Endothelial cell of umbilical vein (primary cell): ENCODE results near the gene PTGDR2. TPM values are rescaled to one million over a fixed set of nuclear protein-coding genes. Genes with fewer than 3 reads are reported as not detected.
A peak's percentile ranks its signal among the peaks of the same experiment; 100 is the strongest.

ENCODE experiments used
- BruUV-seq: library from RNA; stranded (reverse); fragments of 400-500 nt; replicated peaks from 2 replicates; lab custom pipeline; 2021; lab: Mats Ljungman, UMichigan
- CTCF ChIA-PET: fragments of 300-600, 350-600 bp; sonication (Branson Sonifier 250); formaldehyde crosslinking; loops from one replicate; lab custom pipeline; 2021; ENCODE audit warnings: antibody characterized with exemption, inconsistent platforms; lab: Charles Lee
- POLR2A ChIA-PET: fragments of 300-600, 350-600 bp; sonication (Branson Sonifier 250); formaldehyde crosslinking; loops from one replicate; lab custom pipeline; 2021; ENCODE audit warnings: antibody characterized with exemption, inconsistent platforms; lab: Charles Lee
- DNase-seq: peaks from one replicate; pipeline ENCODE4 v3.0.0-alpha.2; 2011; ENCODE audit warnings: low read depth, low spot score
- FAIRE-seq: peaks from 2 replicates; lab custom pipeline; 2011; peaks lifted over from hg19 to GRCh38; lab: Jason Lieb, UNC
- H2AFZ ChIP-seq: 2 replicates; pipeline ENCODE4 v1.6.0; 2012; ENCODE audit warnings: low read depth, low read length, control low read depth, inconsistent platforms
- H3K27ac ChIP-seq: 2 replicates; pipeline ENCODE4 v1.5.1; 2011; ENCODE audit warnings: low read depth, mild to moderate bottlenecking, control low read depth, low read length, moderate library complexity; ENCODE audit not compliant: insufficient read depth
- H3K27me3 ChIP-seq, 2 experiments: 2 replicates each; pipeline versions ENCODE4 v1.6.0 to v1.6.1; 2011; ENCODE audit warnings: low read length in 2 of 2, mixed read lengths in 1 of 2; ENCODE audit not compliant: control insufficient read depth in 2 of 2, insufficient read depth in 2 of 2
- H3K36me3 ChIP-seq, 2 experiments: 2 replicates in 1 of 2; 3 replicates in 1 of 2; pipeline ENCODE4 v1.5.1; 2011; ENCODE audit warnings: low read length in 2 of 2, mild to moderate bottlenecking in 1 of 2, moderate library complexity in 1 of 2; ENCODE audit not compliant: control insufficient read depth in 2 of 2, insufficient read depth in 2 of 2; ENCODE audit errors: extremely low read depth in 1 of 2
- H3K4me1 ChIP-seq: 3 replicates; pipeline ENCODE4 v1.5.1; 2011; ENCODE audit warnings: mild to moderate bottlenecking, low read length; ENCODE audit not compliant: control insufficient read depth, insufficient read depth; ENCODE audit errors: extremely low read depth
- H3K4me2 ChIP-seq: 2 replicates; pipeline ENCODE4 v1.6.1; 2011; ENCODE audit warnings: low read length, control low read depth, mixed read lengths; ENCODE audit not compliant: insufficient read depth
- H3K4me3 ChIP-seq, 3 experiments: fragments of 200-600 bp in 1 of 3; sonication (generic), shearing (Covaris generic) in 1 of 3; replicated peaks in 1 of 3; 2 replicates each; pipeline ENCODE4 v1.5.1; 2011 to 2016; ENCODE audit warnings: control low read depth in 3 of 3, low read length in 3 of 3, mild to moderate bottlenecking in 2 of 3, inconsistent platforms in 1 of 3, low read depth in 1 of 3, moderate library complexity in 1 of 3; ENCODE audit not compliant: insufficient read depth in 1 of 3
- H3K79me2 ChIP-seq: 2 replicates; pipeline ENCODE4 v1.6.0; 2012; ENCODE audit warnings: low read length, inconsistent platforms; ENCODE audit not compliant: control insufficient read depth, insufficient read depth
- H3K9ac ChIP-seq: replicated peaks from 2 replicates; pipeline ENCODE3; 2011; ENCODE audit warnings: low read length, control low read depth; ENCODE audit not compliant: insufficient read depth; ENCODE audit errors: extremely low read depth
- H3K9me1 ChIP-seq: replicated peaks from 3 replicates; pipeline ENCODE4 v1.6.0; 2011; ENCODE audit warnings: mild to moderate bottlenecking, low read length; ENCODE audit not compliant: control insufficient read depth, insufficient read depth; ENCODE audit errors: extremely low read depth
- H3K9me3 ChIP-seq: replicated peaks from 2 replicates; pipeline ENCODE4 v1.5.1; 2012; ENCODE audit warnings: low read length, inconsistent platforms; ENCODE audit not compliant: control insufficient read depth, insufficient read depth
- H4K20me1 ChIP-seq: replicated peaks from 2 replicates; pipeline ENCODE3; 2011; ENCODE audit warnings: mild to moderate bottlenecking, low read length; ENCODE audit not compliant: control insufficient read depth, insufficient read depth; ENCODE audit errors: extremely low read depth
- CTCF ChIP-seq, 2 donors: IDR thresholded peaks; 1 replicate in 1 of 2; 2 replicates in 1 of 2; pipeline ENCODE4 v1.5.1; 2011; ENCODE audit warnings: low read length in 2 of 2, mild to moderate bottlenecking in 2 of 2, moderate library complexity in 2 of 2, control low read depth in 1 of 2, inconsistent platforms in 1 of 2, low read depth in 1 of 2; ENCODE audit not compliant: insufficient read depth in 1 of 2; ENCODE audit errors: extremely low read depth in 1 of 2
- EZH2 ChIP-seq: IDR thresholded peaks from 2 replicates; pipeline ENCODE4 v1.6.1; 2012; ENCODE audit warnings: borderline replicate concordance, low read depth, mild to moderate bottlenecking, moderate library complexity, low read length, inconsistent platforms; ENCODE audit not compliant: severe bottlenecking
- FOS ChIP-seq: IDR thresholded peaks from 2 replicates; pipeline ENCODE4 v1.6.1; 2011; ENCODE audit warnings: mild to moderate bottlenecking, low read length, moderate library complexity, borderline replicate concordance; ENCODE audit not compliant: insufficient read depth
- GATA2 ChIP-seq: IDR thresholded peaks from 2 replicates; pipeline ENCODE4 v1.7.0; 2011; ENCODE audit warnings: low read depth, mild to moderate bottlenecking, moderate library complexity, mixed read lengths, low read length; ENCODE audit not compliant: insufficient read length, insufficient read depth
- MAX ChIP-seq: IDR thresholded peaks from 2 replicates; pipeline ENCODE4 v1.6.1; 2011; ENCODE audit not compliant: insufficient read depth, insufficient read length
- MYC ChIP-seq: IDR thresholded peaks from one replicate; pipeline ENCODE4 v1.6.1; 2011; ENCODE audit warnings: mild to moderate bottlenecking, low read depth, low read length
- POLR2A ChIP-seq: IDR thresholded peaks from 2 replicates; pipeline ENCODE4 v1.6.1; 2012; ENCODE audit warnings: low read depth, mild to moderate bottlenecking, control low read depth, low read length
- dilution Hi-C: fragments of 300-500 bp; cut with MboI; formaldehyde crosslinking; loops from one replicate; pipeline ENCODE4 v1.15.0; 2019; ENCODE audit warnings: low sequenced_read_pairs; ENCODE audit not compliant: extremely low pct_ligation_motif_present
- intact Hi-C: fragments of 100-400 bp; cut with micrococcal nuclease; formaldehyde crosslinking; loops from one replicate; pipeline ENCODE4 v1.10.0; 2022
- polyA plus RNA-seq, 4 experiments: library from polyadenylated mRNA; depleted of rRNA in 3 of 4; stranded (reverse) in 3 of 4; unstranded in 1 of 4; fragments of >200 nt; gene quantifications; 2 replicates each; pipeline versions ENCODE4 v1.2.1 to v1.2.3, GENCODE V29; 2011 to 2012; ENCODE audit warnings: missing spikeins in 1 of 4
- total RNA-seq: library from RNA; stranded (reverse); gene quantifications from 2 replicates; pipeline ENCODE4 v1.2.3, GENCODE V29; 2021

The PTGDR2 gene
- total and polyA plus RNA-seq, 2 donors (not counting 3 experiments of a cell fraction or from before 2014, with no cell fraction given) = 0.15 TPM; not detected in 1

GRCh38 chr11:60834742-60835533 lies 20.8 kb downstream of the PTGDR2 start:
- Histone ChIP-seq H3K79me2 (no peaks in the 10 kb centered on the region), H3K9me1 (no peaks in the 10 kb centered on the region), H3K9ac (no peak overlapping the region), H3K27me3 (no peaks in the 10 kb centered on the region), H3K9me3 (no peaks in the 10 kb centered on the region), H4K20me1 (no peaks in the 10 kb centered on the region), H3K4me3 (peak overlapping the region in 1 of 3 experiments; percentile 12), H3K27ac (peak overlapping the region; percentile 92), H3K4me2 (peak overlapping the region; percentile 63), H2AFZ (peak overlapping the region; percentile 75), H3K4me1 (peaks cover 23% of the 10 kb centered on the region), H3K36me3 (no peaks in the 10 kb centered on the region)
- ChIA-PET POLR2A (interaction anchor here (1.0 kb wide), 1 partner anchor 53 kb away, joined by 3 read pairs; no protein-coding TSS in a partner anchor), CTCF (interaction anchor here (0.8 to 12.7 kb wide), 8 partner anchors 9 to 70 kb away, joined by 3 to 607 read pairs (median 5); partner anchors contain the start of gene ZP1)
- dilution Hi-C loops (no loop called here), intact Hi-C loops (loop anchor here (1.0 to 10.0 kb wide), 3 partner anchors 25 to 320 kb away; partner anchors contain the start of gene MS4A10)
- peak; percentile 62 for FAIRE-seq
- no peak for DNase-seq
- BruUV-seq = TSS peak; percentile 99
- TF ChIP-seq CTCF (IDR thresholded peaks at IDR 0.05; ENCODE audit: extremely low read depth in 1 of 2, insufficient read depth in 1 of 2, low read depth in 1 of 2, low read length in 2 of 2) (no peak), GATA2 (peak; percentile 38), MYC (no peak), POLR2A (no peak), EZH2 (no peak), MAX (no peak), FOS (no peak)
